GM19467 (cell line): ENCODE results near the gene STK10.

Experiments used
- ATAC-seq: cut with Tn5 transposase; IDR thresholded peaks from one replicate; pipeline ENCODE4 v1.9.1; 2021; ENCODE audit warnings: mild to moderate bottlenecking, moderate library complexity; ENCODE audit not compliant: unreplicated experiment

The STK10 gene

GRCh38 chr5:172093559-172093958 lies 94.5 kb downstream of the STK10 start:
- no peak for ATAC-seq

- no peak for ATAC-seq
Observed at GRCh38 chr5:172091956-172092732, 95.9 kb downstream of the STK10 start.

GRCh38 chr5:172090976-172091547 lies 97.0 kb downstream of the STK10 start:
- ATAC-seq = no peak

- ATAC-seq = no peak
Observed at GRCh38 chr5:172089298-172090117, 98.5 kb downstream of the STK10 start.

- ATAC-seq = no peak
Observed at GRCh38 chr5:172088801-172089200, 99.2 kb downstream of the STK10 start.

- no peak for ATAC-seq
Observed at GRCh38 chr5:172086194-172086975, 101.6 kb downstream of the STK10 start.

- no peak for ATAC-seq
Observed at GRCh38 chr5:172085738-172086137, 102.3 kb downstream of the STK10 start.

- no peak for ATAC-seq
Observed at GRCh38 chr5:172082180-172082579, 105.8 kb downstream of the STK10 start.

- ATAC-seq = no peak
Observed at GRCh38 chr5:172079876-172080275, 108.1 kb downstream of the STK10 start.

- ATAC-seq = no peak
Observed at GRCh38 chr5:172078726-172079345, 109.2 kb downstream of the STK10 start.

GRCh38 chr5:172077664-172078425 lies 110.2 kb downstream of the STK10 start:
- ATAC-seq = no peak

GRCh38 chr5:172076761-172077244 lies 111.2 kb downstream of the STK10 start:
- no peak for ATAC-seq

GRCh38 chr5:172075656-172076055 lies 112.4 kb downstream of the STK10 start:
- ATAC-seq = no peak

GRCh38 chr5:172074896-172075295 lies 113.1 kb downstream of the STK10 start:
- ATAC-seq = no peak

- no peak for ATAC-seq
Observed at GRCh38 chr5:172071309-172071875, 116.6 kb downstream of the STK10 start.

GRCh38 chr5:172065431-172066065 lies 122.5 kb downstream of the STK10 start:
- ATAC-seq = no peak

- no peak for ATAC-seq
Observed at GRCh38 chr5:172064766-172065165, 123.3 kb downstream of the STK10 start.

- ATAC-seq = no peak
Observed at GRCh38 chr5:172064358-172064757, 123.7 kb downstream of the STK10 start.
